ENCODE measurements around the gene LCN12.
"Not testable (repeated sequence)": the region's sequence is repeated elsewhere in the genome, so short reads cannot be mapped to it uniquely, and the experiment has no call there.

Gene LCN12

DNA sequence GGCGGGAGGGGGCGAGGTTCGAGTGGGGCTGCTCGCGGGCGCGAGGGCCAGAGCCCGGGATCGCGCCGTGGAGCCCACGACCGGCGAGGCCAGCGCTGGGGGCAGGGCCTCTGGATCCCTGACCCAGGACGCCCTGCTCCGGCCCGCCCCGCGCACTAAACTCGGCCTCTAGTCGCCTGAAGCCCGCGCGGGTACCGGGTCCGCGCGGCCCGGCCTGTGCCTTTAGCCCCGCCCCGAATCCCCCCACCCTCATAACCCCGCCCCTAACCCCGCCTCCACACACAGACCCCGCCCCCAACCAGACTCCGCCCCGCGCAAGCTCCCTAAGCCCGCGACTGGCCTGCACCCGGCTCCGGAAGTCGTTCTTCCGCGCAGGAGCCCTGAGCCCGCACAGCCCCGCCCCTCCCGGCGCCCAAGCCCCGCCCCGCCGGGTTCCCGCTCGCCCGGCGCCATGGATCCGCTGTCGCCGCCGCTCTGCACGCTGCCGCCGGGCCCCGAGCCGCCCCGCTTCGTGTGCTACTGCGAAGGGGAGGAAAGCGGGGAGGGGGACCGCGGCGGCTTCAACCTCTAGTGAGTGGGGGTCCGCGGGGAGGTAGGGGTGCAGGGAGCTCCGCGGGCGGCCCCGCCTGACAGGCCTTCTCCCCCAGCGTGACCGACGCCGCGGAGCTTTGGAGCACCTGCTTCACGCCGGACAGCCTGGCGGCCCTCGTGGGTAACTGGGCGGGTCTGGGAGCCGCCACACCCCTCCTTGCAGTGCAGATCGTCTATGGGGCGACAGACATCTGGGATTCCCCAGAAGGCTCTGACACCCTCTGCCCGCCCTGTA, 40.1 kb downstream of the LCN12 start, which contains the start of gene PAXX:
Gene PAXX (plus strand): TSS at position 430 of the 826 bp plus-strand sequence. CDS start 22 bp downstream, at position 452.
- DNase-seq (ENCODE audit: low spot score) = peak; percentile 91

DNA sequence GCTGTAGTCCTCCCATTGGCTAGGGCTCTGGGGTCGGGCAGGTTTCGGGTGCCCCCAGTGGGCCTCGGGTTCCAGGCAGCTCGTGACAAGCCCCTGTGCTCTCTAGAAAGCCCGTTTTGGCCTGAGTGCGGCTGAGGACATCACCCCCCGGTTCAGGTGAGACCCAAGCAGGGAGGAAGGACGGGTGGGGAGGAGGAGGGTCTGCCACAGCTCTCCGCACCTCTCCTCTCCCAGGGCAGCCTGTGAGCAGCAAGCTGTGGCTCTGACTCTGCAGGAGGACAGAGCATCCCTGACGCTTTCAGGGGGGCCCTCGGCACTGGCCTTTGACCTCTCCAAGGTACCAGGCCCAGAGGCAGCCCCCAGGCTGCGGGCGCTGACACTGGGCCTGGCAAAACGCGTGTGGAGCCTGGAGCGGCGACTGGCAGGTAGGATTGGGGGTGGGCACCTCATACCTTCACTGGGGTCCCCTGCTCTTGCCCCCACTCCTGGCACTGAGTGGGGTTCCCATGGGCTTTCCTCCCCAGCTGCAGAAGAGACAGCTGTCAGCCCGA, 40.8 kb downstream of the LCN12 start:
- no peak for DNase-seq (ENCODE audit: low spot score)

- no peak for DNase-seq (ENCODE audit: low spot score)
Observed at GRCh38 chr9:136994180-136994887, 42.3 kb downstream of the LCN12 start.

- no peak for DNase-seq (ENCODE audit: low spot score)
Observed at GRCh38 chr9:136994888-136995230, 42.8 kb downstream of the LCN12 start.

- no peak for DNase-seq (ENCODE audit: low spot score)
Observed at GRCh38 chr9:136995362-136995761, 43.3 kb downstream of the LCN12 start.

DNA sequence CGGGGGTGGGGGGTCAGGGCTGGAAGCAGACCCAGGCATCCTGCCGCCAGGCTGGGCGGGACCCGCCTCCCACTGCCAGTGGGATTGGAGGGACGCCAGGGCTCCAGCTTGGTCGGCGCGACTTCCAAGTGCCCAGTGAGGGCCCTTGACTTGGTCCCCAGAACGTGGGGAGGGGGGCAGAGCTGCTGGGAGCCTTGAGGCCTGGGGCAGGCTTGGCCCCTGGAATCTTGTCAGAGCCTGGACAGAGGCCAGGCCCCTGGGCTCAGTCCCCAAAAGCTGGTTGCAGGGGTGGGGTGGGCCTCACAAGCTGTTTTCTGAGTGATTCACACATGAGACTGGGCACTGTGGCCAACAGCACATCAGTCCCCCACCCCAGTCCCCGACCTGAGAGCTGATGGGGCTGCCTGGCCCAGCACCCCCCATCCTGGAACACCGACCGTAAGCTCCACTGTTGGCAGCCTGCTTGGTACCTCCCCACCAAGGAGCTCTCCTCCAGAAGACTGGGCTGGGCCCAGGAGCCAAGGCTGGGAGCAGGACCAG, 43.8 kb downstream of the LCN12 start:
- DNase-seq (ENCODE audit: low spot score) = no peak

DNA sequence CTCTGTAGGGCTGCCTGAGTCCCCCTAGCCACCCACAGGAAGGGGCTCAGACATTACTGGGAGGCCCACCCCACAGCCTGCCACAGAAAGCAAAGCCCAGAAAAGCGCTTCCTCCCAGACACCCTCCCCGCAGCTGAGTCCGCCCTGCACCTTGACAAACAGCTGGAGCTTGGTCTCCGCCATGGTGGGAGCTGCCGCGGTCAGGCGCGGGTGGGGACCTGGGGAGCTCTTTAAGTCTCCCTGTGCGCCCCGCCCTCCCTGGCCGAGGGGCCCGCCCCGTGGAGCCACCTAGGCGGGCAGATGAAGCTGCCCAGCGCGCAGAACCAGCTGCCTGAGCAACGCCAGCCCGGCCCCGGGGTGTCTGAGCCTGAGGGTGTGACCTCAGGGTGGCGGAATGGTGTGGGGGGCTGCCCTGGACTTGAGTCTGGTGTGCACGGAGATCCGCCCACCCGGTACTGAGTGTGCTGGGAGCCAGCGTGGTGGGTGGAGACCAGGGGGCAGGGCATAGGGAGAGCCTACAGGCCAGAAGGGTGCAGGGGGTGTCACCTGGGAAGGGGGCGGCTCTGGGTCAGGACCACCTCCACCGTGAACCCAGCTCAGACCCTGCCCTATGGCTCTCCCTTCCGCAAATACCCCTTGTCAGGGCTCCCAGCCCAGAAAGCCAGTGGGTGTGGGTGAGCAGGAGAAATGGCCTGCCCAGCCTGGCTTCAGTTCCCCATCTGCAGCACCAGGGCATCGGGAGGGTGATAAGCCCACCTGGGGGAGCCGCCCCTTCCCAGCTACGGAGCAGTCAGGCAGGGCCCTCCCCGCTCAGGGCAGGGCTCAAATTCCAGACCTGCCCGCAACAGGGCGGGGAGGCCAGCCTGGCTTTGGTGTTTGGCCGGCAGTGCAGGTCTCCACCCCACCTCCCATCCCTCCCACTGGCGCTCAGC, 44.6 kb downstream of the LCN12 start, which contains the start of gene CLIC3:
Gene CLIC3 (minus strand): TSS at position 208 of the 932 bp plus-strand sequence. CDS start 25 bp downstream, at position 183.
- DNase-seq (ENCODE audit: low spot score) = peak; percentile 81

- DNase-seq (ENCODE audit: low spot score) = no peak
Observed at GRCh38 chr9:136997371-136997770, 45.3 kb downstream of the LCN12 start.

- DNase-seq (ENCODE audit: low spot score) = no peak
Observed at GRCh38 chr9:136997830-136998234, 45.8 kb downstream of the LCN12 start.

DNA sequence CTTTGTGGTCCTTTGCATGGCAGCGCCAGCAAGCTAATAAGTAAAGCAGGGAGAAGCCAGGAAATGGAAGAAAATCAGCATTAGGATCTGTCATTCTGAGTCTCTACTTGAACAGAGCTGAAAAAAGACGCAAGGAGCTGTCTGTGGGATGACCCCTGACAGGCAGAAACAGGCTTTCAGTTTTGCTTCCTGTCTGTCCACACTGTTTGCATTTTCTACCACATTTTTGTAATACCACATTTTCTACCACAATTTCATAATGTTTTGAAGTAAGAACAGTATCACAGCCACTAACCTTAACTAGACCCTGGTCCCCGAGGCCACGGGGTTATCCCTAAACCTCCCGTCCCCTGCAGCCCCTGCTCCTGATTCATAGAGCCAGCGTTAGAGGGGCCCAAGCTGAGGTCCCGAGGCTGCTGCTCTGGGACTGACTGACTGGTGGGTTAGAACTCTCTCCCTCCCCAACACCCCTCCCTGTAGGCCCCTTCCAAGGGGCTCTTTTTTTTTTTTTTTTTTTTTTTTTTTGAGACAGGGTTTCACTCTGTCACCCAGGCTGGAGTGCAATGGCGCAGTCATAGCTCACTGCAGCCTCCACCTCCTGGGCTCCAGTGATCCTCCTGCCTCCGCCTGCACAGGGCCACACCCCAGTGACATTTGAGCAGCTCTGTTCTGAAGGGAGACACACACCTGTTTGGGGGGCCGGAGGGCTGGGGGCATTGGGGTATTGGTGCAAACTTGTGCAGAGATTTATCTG, 48.3 kb downstream of the LCN12 start:
- DNase-seq (ENCODE audit: low spot score) = no peak

DNA sequence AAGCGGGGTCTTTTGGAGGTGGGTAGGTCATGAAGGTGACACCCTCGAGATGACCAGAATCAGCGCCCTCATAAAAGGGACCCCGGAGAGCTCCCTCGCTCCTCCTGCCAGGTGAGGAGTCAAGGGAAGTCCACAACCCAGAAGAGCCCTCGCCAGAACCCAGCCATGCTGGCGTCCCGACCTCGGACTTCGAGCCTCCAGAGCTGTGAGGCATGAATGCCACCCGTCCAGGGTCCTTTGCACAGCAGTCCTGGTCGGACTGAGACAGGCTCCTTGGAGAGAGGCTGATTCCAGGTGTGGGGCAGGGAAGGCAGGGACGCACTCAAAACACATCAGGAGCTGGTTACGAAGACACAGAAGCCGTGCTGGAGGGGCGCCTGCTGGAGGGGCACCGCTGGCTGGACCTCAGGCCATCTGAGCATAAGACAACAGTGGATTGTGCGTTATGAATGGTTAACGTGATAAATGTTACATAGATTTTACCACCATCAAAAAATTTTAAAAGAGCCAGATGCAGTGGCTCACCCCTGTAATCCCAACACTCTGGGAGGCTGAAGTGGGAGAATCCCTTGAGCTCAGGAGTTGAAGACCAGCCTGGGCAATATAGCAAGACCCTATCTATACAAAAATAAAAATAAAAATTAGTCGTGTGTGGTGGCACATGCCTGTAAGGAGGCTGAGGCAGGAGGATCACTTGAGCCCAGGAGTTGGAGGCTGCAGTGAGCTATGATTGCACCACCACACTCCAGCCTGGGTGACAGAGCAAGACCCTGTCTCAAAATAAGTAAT, 50.0 kb downstream of the LCN12 start:
- no peak for DNase-seq (ENCODE audit: low spot score)

DNA sequence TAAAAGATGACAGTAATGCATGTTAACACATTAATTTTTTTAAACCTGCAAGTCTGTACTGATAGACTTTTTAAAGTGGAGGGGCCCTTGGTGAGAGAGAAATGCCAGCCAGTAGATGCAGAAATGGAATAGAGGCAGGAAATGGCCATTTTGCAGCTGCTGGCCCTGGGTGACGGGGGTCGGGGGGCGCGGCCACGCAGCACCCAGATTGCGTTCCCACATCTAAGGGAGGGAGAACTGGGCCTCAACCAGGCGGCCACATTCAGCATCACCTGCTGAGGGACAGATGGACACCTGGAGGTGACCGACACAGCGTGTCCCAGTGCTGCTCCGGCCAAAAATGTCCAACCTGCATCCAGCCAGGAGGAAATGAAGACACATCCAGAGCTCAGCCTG, 50.6 kb downstream of the LCN12 start:
- DNase-seq (ENCODE audit: low spot score) = no peak

- DNase-seq (ENCODE audit: low spot score) = not testable (repeated sequence)
Observed at GRCh38 chr9:137004285-137004684, 52.2 kb downstream of the LCN12 start.

All from SW480 (cell line).